Uterus (tissue), 2 donors: Measurements from ENCODE around the gene SLC47A2.

ENCODE experiments used
- CTCF ChIP-seq, 4 experiments: fragments of 200-600 bp in 2 of 4; fragments of 450-650 bp in 2 of 4; sonication (generic) in 2 of 4; IDR thresholded peaks; one replicate each; pipeline ENCODE4 v1.5.1; 2016 to 2019; ENCODE audit warnings: antibody characterized with exemption in 4 of 4, mild to moderate bottlenecking in 2 of 4, moderate library complexity in 1 of 4
- POLR2A ChIP-seq, 2 donors: fragments of 450-650 bp; IDR thresholded peaks; one replicate each; pipeline ENCODE4 v1.6.1; 2016; ENCODE audit warnings: antibody characterized with exemption in 2 of 2, mild to moderate bottlenecking in 1 of 2, moderate library complexity in 1 of 2

DNA sequence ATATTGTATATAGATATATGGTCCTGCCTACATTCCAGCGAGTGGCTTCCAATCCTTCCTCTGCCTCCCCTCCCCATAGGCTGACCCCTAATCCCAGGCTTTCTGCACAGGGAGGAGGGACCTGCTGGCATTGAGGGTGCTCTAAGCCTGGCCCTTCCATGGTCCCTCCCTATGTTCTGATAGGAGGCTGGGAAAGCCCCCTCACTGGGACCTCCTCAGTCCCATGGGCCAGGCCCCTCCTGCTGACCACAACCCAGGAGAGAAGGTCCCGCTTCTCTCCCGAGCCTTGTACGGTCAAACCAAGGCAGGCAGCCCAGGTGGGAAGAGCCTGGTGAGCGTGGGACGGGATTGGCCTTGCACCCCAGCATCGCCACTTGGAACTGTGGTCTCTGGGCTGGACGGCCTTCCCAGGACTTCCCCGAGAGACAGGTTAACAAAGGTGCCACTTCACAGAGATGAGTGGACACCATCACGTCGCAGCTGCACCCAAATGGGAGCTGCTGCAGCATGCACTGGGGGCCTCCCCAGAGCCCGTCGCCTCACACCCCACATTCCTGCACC is 30.9 kb upstream of the SLC47A2 start:
- no peak for TF ChIP-seq POLR2A (IDR thresholded peaks at IDR 0.05)
- TF ChIP-seq CTCF (IDR thresholded peaks at IDR 0.05) = no peak
